HepG2 (cell line): ENCODE measurements around the gene TK2. TPM values are rescaled to one million over a fixed set of nuclear protein-coding genes. Genes with fewer than 3 reads are reported as not detected.

ENCODE experiments used
- ATAC-seq: fragments of 200-7000 bp; cut with Tn5 transposase; 3 replicates; pipeline ENCODE4 v1.9.1; 2020; ENCODE audit warnings: mild to moderate bottlenecking, moderate library complexity
- BruUV-seq: library from RNA; stranded (reverse); fragments of 400-500 nt; replicated peaks from 2 replicates; lab custom pipeline; 2021; lab: Mats Ljungman, UMichigan
- CTCF ChIA-PET: fragments of 300-600 bp; formaldehyde crosslinking; extraction: SDS; loops from one replicate; lab custom pipeline; 2021; ENCODE audit warnings: low total read pairs, inconsistent platforms, low intra/inter-chr PET ratio; lab: Yijun Ruan, JAX
- POLR2A ChIA-PET: fragments of 350-600 bp; sonication (Branson Sonifier 250); formaldehyde crosslinking; loops from one replicate; lab custom pipeline; 2020; ENCODE audit warnings: antibody characterized with exemption, inconsistent platforms; lab: Yijun Ruan, JAX
- DNase-seq: peaks from one replicate; pipeline ENCODE4 v3.0.0-alpha.2; 2015; ENCODE audit warnings: low spot score
- FAIRE-seq: peaks from 3 replicates; lab custom pipeline; 2011; peaks lifted over from hg19 to GRCh38; lab: Jason Lieb, UNC
- H2AFZ ChIP-seq: one replicate; pipeline ENCODE4 v1.6.1; 2011; ENCODE audit warnings: low read length, inconsistent platforms
- H3K27ac ChIP-seq: fragments of 300-600 bp; 3 replicates; pipeline ENCODE4 v1.8.0; 2011; ENCODE audit warnings: mixed run types, mild to moderate bottlenecking, mixed read lengths, low read length, inconsistent platforms; ENCODE audit not compliant: insufficient read depth; ENCODE audit errors: extremely low read length
- H3K27me3 ChIP-seq, 2 experiments: fragments of 200-600 bp in 1 of 2; 2 replicates in 1 of 2; 3 replicates in 1 of 2; pipeline versions ENCODE4 v1.6.0 to v1.8.0; 2011; ENCODE audit warnings: low read length in 2 of 2, mild to moderate bottlenecking in 2 of 2, moderate library complexity in 2 of 2, inconsistent platforms in 1 of 2; ENCODE audit not compliant: insufficient read depth in 2 of 2, control insufficient read depth in 1 of 2
- H3K36me3 ChIP-seq, 2 experiments: fragments of 200-600 bp in 1 of 2; replicated peaks in 1 of 2; 2 replicates in 1 of 2; 3 replicates in 1 of 2; pipeline versions ENCODE4 v1.5.1 to v1.8.0; 2011; ENCODE audit warnings: low read length in 2 of 2, inconsistent platforms in 1 of 2; ENCODE audit not compliant: insufficient read depth in 2 of 2, control insufficient read depth in 1 of 2
- H3K4me1 ChIP-seq: 2 replicates; pipeline ENCODE4 v1.5.1; 2012; ENCODE audit warnings: low read length, inconsistent platforms; ENCODE audit not compliant: insufficient read depth
- H3K4me2 ChIP-seq: 2 replicates; pipeline ENCODE4 v1.6.0; 2011; ENCODE audit warnings: low read depth, low read length, inconsistent platforms
- H3K4me3 ChIP-seq, 3 experiments: fragments of 200-600 bp in 1 of 3; sonication (generic), shearing (Covaris generic) in 1 of 3; replicated peaks in 1 of 3; 2 replicates each; pipeline ENCODE4 v1.5.1; 2011 to 2016; ENCODE audit warnings: low read length in 3 of 3, inconsistent platforms in 2 of 3, low read depth in 2 of 3, mild to moderate bottlenecking in 2 of 3, control low read depth in 1 of 3, mixed read lengths in 1 of 3; ENCODE audit not compliant: insufficient read depth in 1 of 3
- H3K79me2 ChIP-seq: one replicate; pipeline ENCODE4 v1.6.1; 2011; ENCODE audit warnings: low read length, inconsistent platforms; ENCODE audit not compliant: insufficient read depth
- H3K9ac ChIP-seq: 2 replicates; pipeline ENCODE4 v1.6.0; 2011; ENCODE audit warnings: mild to moderate bottlenecking, low read depth, low read length, inconsistent platforms; ENCODE audit not compliant: insufficient read depth
- H3K9me3 ChIP-seq: 2 replicates; pipeline ENCODE4 v1.5.1; 2012; ENCODE audit warnings: mild to moderate bottlenecking, low read length
- H4K20me1 ChIP-seq: 2 replicates; pipeline ENCODE4 v1.6.0; 2011; ENCODE audit warnings: inconsistent platforms, mild to moderate bottlenecking, low read length, moderate library complexity; ENCODE audit not compliant: insufficient read depth
- CEBPB ChIP-seq: IDR thresholded peaks from 2 replicates; pipeline ENCODE4 v1.6.1; 2011; ENCODE audit warnings: low read depth, low read length, improper control_type of control experiment, borderline replicate concordance
- ELF4 ChIP-seq: sonication (generic); formaldehyde crosslinking; IDR thresholded peaks from 2 replicates; pipeline ENCODE4 v1.5.0; 2020; ENCODE audit warnings: missing genetic modification reagents, mild to moderate bottlenecking, moderate library complexity, borderline replicate concordance
- RFXANK ChIP-seq: IDR thresholded peaks from 2 replicates; pipeline ENCODE4 v1.6.1; 2016
- ZNF383 ChIP-seq: sonication (generic); formaldehyde crosslinking; IDR thresholded peaks from 2 replicates; pipeline ENCODE4 v1.4.0; 2020; ENCODE audit warnings: missing genetic modification reagents, mild to moderate bottlenecking, borderline replicate concordance
- ZNF550 ChIP-seq: sonication (generic); formaldehyde crosslinking; IDR thresholded peaks from 2 replicates; pipeline ENCODE4 v1.4.0; 2020; ENCODE audit warnings: mild to moderate bottlenecking, missing genetic modification reagents, borderline replicate concordance
- ZNF558 ChIP-seq: sonication (generic); formaldehyde crosslinking; IDR thresholded peaks from 2 replicates; pipeline ENCODE4 v1.9.0; 2022; ENCODE audit warnings: mild to moderate bottlenecking, missing genetic modification reagents, borderline replicate concordance
- ZNF598 ChIP-seq: sonication (generic); formaldehyde crosslinking; IDR thresholded peaks from 2 replicates; pipeline ENCODE4 v1.5.1; 2020; ENCODE audit warnings: mild to moderate bottlenecking, missing genetic modification reagents, borderline replicate concordance
- ZNF746 ChIP-seq: sonication (generic); formaldehyde crosslinking; IDR thresholded peaks from 2 replicates; pipeline ENCODE4 v1.8.0; 2022; ENCODE audit warnings: mild to moderate bottlenecking, missing genetic modification reagents
- WGBS: methylation state at CpG from one replicate; pipeline ENCODE4 v1.1.6; 2017; ENCODE audit warnings: low lambda C conversion rate; 5-methylcytosine and 5-hydroxymethylcytosine counted together
- in situ Hi-C: cut with HindIII; loops from 2 replicates; pipeline ENCODE4 v1.10.0; 2017; ENCODE audit warnings: low pct_unique_long_range_greater_than_20kb; ENCODE audit not compliant: extremely low pct_ligation_motif_present
- intact Hi-C: fragments of 100-400 bp; cut with micrococcal nuclease; formaldehyde crosslinking; loops from one replicate; pipeline ENCODE4 v1.10.0; 2022; ENCODE audit not compliant: unreplicated experiment
- polyA plus RNA-seq, 8 experiments: library from polyadenylated mRNA; depleted of rRNA in 3 of 8; stranded (reverse) in 7 of 8; unstranded in 1 of 8; fragments of >200 nt; fragmentation: Illumina TruSeq in 4 of 8; extraction: Trizol in 4 of 8; gene quantifications; 2 replicates each; pipeline versions ENCODE4 v1.2.1 to v1.2.3, GENCODE V29; 2011 to 2016; ENCODE audit warnings: low read depth in 4 of 8, missing spikeins in 1 of 8, mixed read lengths in 1 of 8; ENCODE audit not compliant: insufficient read depth in 1 of 8
- total RNA-seq, 5 experiments: library from RNA; depleted of rRNA; stranded (reverse); fragments of >200 nt; fragmentation: Illumina TruSeq; extraction: Trizol; gene quantifications; 2 replicates each; pipeline ENCODE4 v1.2.3, GENCODE V29; 2016; ENCODE audit warnings: low read depth in 1 of 5
- TF ChIP-seq, protein P1 (sequence below): sonication (generic); formaldehyde crosslinking; IDR thresholded peaks from 2 replicates; pipeline ENCODE4 v1.4.0; 2020; ENCODE audit warnings: missing genetic modification reagents, borderline replicate concordance

Gene TK2
- total and polyA plus RNA-seq, 2 of the 13 experiments (the other 11 are each of a cell fraction or from before 2014, with no cell fraction given) = 18.7 to 21.0 TPM

DNA sequence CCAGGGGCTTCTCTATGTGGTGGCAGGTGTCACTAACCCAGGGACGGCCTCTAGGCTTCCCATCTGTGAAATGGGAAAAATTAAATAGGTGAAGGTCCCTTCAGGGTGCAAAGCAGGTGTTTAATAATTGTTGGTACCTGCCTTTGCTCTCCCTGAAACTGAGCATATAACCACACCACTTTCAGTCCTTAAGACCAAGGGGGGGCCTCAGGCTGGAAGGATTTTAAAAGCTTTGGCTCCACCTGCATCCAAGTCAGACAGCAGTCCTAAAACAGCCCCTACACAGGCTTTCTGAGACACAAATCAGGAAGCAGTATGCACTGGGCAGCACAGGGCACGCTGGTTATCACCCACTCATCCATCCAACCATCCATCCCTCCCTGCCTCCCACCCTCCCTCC lies 55.0 kb downstream of the TK2 start:
- H3K4me3 ChIP-seq = no peak overlapping the region
- intact Hi-C loops = no loop called here
- no peaks in the 10 kb centered on the region for H3K9me3 ChIP-seq
- no TSS peak for BruUV-seq
- no peaks in the 10 kb centered on the region for H4K20me1 ChIP-seq
- TF ChIP-seq, protein P1, sequence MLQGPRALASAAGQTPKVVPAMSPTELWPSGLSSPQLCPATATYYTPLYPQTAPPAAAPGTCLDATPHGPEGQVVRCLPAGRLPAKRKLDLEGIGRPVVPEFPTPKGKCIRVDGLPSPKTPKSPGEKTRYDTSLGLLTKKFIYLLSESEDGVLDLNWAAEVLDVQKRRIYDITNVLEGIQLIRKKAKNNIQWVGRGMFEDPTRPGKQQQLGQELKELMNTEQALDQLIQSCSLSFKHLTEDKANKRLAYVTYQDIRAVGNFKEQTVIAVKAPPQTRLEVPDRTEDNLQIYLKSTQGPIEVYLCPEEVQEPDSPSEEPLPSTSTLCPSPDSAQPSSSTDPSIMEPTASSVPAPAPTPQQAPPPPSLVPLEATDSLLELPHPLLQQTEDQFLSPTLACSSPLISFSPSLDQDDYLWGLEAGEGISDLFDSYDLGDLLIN (CRISPR knock-in tag) = no peak
- no peak for TF ChIP-seq ZNF383 (CRISPR knock-in tag)
- no peak for TF ChIP-seq ZNF746 (CRISPR knock-in tag)
- TF ChIP-seq ZNF558 (CRISPR knock-in tag) = no peak
- TF ChIP-seq ZNF550 (CRISPR knock-in tag) = no peak
- TF ChIP-seq RFXANK (CRISPR knock-in tag) = no peak
- no peak for TF ChIP-seq CEBPB
- TF ChIP-seq ELF4 (CRISPR knock-in tag) = no peak
- TF ChIP-seq ZNF598 (CRISPR knock-in tag) = no peak
- TF ChIP-seq, all 625 proteins: peak for 0
- no peak overlapping the region for H3K4me2 ChIP-seq
- DNase-seq (no peak), FAIRE-seq (no peak), ATAC-seq (no peak)
- H3K79me2 ChIP-seq = no peaks in the 10 kb centered on the region
- in situ Hi-C loops = no loop called here
- no peaks in the 10 kb centered on the region for H3K36me3 ChIP-seq
- 14% methylated on average over 2 of the region's 2 CpGs for WGBS
- H3K27me3 ChIP-seq = peaks cover 0 to 10% of the 10 kb centered on the region in 2 experiments; a peak in 1 of 5 replicates
- CTCF ChIA-PET = no interaction called here
- H3K4me1 ChIP-seq = no peaks in the 10 kb centered on the region
- no peak overlapping the region for H2AFZ ChIP-seq
- H3K9ac ChIP-seq = no peak overlapping the region
- no peak overlapping the region for H3K27ac ChIP-seq
- POLR2A ChIA-PET = no interaction called here
